ENCODE data around the gene ZNF558. TPM values are rescaled to one million over a fixed set of nuclear protein-coding genes. Genes with fewer than 3 reads are reported as not detected.

ZNF558 gene
- 10 to 100 TPM in 3 of 4 donors, 1 to 10 TPM in 1; 7.8 to 23.3 (median 12.1) TPM for total RNA-seq

- Histone ChIP-seq H3K27me3 (no peaks in the 10 kb centered on the region), H3K9me3 (no peaks in the 10 kb centered on the region), H3K4me1 (peaks cover 0 to 20% (median 4%) of the 10 kb centered on the region in 3 donors), H3K36me3 (peaks cover 0 to 31% (median 0%) of the 10 kb centered on the region in 3 donors), H3K4me3 (peak within 1 kb of the TSS; percentile 64 to 94 (median 84)), H3K27ac (peak within 1 kb of the TSS; percentile 95 to 98 (median 96))
- TF ChIP-seq CTCF (IDR thresholded peaks at IDR 0.05) (peak in 4 of 6 experiments; percentile 22 to 52 (median 28)), POLR2A (IDR thresholded peaks at IDR 0.05) (peak in 2 of 4 donors; percentile 86 to 90)
- WGBS, 2 donors, result 0 to 4% methylated on average over 6 to 7 of the region's 78 CpGs
- peak; percentile 93 for DNase-seq
- intact Hi-C loops (cut with DNase I), result no loop called here
These were observed at the start of gene ZNF558, which contains the start of gene MBD3L1 for GRCh38 chr19:8832132-8833021. Gene ZNF558, minus strand, starts transcription at chr19:8832304. Its CDS starts 9,645 bp downstream, at chr19:8822659. Gene MBD3L1, plus strand, starts transcription at chr19:8832377. Its CDS starts 10,302 bp downstream, at chr19:8842679.

- no peak overlapping the region for H3K4me3 ChIP-seq
- no peaks in the 10 kb centered on the region for H3K36me3 ChIP-seq
- H3K9me3 ChIP-seq, result no peaks in the 10 kb centered on the region
- no peaks in the 10 kb centered on the region for H3K4me1 ChIP-seq
- no peak overlapping the region for H3K27ac ChIP-seq
- intact Hi-C loops (cut with DNase I), result no loop called here
- H3K27me3 ChIP-seq, result peaks cover 0 to 7% (median 0%) of the 10 kb centered on the region in 4 donors
- TF ChIP-seq POLR2A (IDR thresholded peaks at IDR 0.05), result no peak
- TF ChIP-seq CTCF (IDR thresholded peaks at IDR 0.05), result no peak
- no peak for DNase-seq
These were observed 49.4 kb upstream of the ZNF558 start for GRCh38 chr19:8881512-8881911.

GRCh38 chr19:8880868-8881488, 48.9 kb upstream of the ZNF558 start:
- TF ChIP-seq POLR2A (IDR thresholded peaks at IDR 0.05) (no peak), CTCF (IDR thresholded peaks at IDR 0.05) (no peak)
- Histone ChIP-seq H3K4me1 (no peaks in the 10 kb centered on the region), H3K36me3 (no peaks in the 10 kb centered on the region), H3K27ac (no peak overlapping the region), H3K9me3 (no peaks in the 10 kb centered on the region), H3K27me3 (peaks cover 0 to 7% (median 0%) of the 10 kb centered on the region in 4 donors), H3K4me3 (no peak overlapping the region)
- no peak for DNase-seq
- WGBS, 2 donors, result 60 to 71% methylated on average over 2 of the region's 2 CpGs
- intact Hi-C loops (cut with DNase I), result no loop called here

GRCh38 chr19:8877854-8878705, 46.0 kb upstream of the ZNF558 start:
- TF ChIP-seq CTCF (IDR thresholded peaks at IDR 0.05) (no peak), POLR2A (IDR thresholded peaks at IDR 0.05) (no peak)
- no peak for DNase-seq
- Histone ChIP-seq H3K4me3 (no peak overlapping the region), H3K4me1 (no peaks in the 10 kb centered on the region), H3K27me3 (peaks cover 0 to 9% (median 0%) of the 10 kb centered on the region in 4 donors), H3K36me3 (no peaks in the 10 kb centered on the region), H3K9me3 (no peaks in the 10 kb centered on the region), H3K27ac (no peak overlapping the region)
- intact Hi-C loops (cut with DNase I), result no loop called here
- 35 to 37% methylated on average over 6 of the region's 6 CpGs for WGBS, 2 donors
